ENCODE results near the gene EFL1.

DNA sequence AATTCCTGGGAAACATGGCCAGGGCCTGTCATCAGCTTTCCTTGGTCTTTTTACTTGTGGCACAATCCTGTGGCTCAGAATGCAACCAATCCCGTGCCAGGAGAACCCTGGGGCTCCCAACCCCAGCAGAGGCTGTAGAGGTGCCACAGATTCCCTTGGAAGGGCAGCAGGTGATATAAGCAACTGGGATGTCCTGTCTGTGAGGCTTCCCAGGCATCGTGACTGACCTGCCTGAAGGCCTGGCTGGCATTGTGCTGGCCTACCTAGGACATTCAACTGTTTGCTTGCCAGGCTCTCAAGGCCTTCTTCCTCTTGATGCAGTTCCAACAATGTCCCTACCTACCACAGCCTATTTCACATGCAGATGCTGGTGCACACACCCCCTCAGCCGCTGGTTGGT is 144.5 kb downstream of the EFL1 start:
- TF ChIP-seq, protein P1, sequence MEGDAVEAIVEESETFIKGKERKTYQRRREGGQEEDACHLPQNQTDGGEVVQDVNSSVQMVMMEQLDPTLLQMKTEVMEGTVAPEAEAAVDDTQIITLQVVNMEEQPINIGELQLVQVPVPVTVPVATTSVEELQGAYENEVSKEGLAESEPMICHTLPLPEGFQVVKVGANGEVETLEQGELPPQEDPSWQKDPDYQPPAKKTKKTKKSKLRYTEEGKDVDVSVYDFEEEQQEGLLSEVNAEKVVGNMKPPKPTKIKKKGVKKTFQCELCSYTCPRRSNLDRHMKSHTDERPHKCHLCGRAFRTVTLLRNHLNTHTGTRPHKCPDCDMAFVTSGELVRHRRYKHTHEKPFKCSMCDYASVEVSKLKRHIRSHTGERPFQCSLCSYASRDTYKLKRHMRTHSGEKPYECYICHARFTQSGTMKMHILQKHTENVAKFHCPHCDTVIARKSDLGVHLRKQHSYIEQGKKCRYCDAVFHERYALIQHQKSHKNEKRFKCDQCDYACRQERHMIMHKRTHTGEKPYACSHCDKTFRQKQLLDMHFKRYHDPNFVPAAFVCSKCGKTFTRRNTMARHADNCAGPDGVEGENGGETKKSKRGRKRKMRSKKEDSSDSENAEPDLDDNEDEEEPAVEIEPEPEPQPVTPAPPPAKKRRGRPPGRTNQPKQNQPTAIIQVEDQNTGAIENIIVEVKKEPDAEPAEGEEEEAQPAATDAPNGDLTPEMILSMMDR (IDR thresholded peaks at IDR 0.05) = no peak
- TF ChIP-seq POLR2A (IDR thresholded peaks at IDR 0.05) = no peak

Data from right lobe of liver (tissue), 4 donors.